Measurements from ENCODE around the gene MSRB2. TPM values are rescaled to one million over a fixed set of nuclear protein-coding genes. Genes with fewer than 3 reads are reported as not detected.

MSRB2 gene
- total RNA-seq, 3 donors from 2014 or later = 35.1 to 49.8 (median 48.4) TPM

GRCh38 chr10:23110722-23111516 lies 15.5 kb downstream of the MSRB2 start:
- intact Hi-C loops (cut with DNase I, micrococcal nuclease) = no loop called here
- TF ChIP-seq CTCF (IDR thresholded peaks at IDR 0.05) = no peak
- Histone ChIP-seq H3K36me3 (ENCODE audit: low read depth) (no peaks in the 10 kb centered on the region), H3K4me3 (no peak overlapping the region), H3K4me1 (ENCODE audit: low read depth) (no peaks in the 10 kb centered on the region), H3K9me3 (no peaks in the 10 kb centered on the region)
- DNase-seq = no peak
- ATAC-seq = no peak

- ATAC-seq = no peak
These were observed 16.3 kb downstream of the MSRB2 start for GRCh38 chr10:23111517-23112286.

GRCh38 chr10:23114228-23114850 lies 19.0 kb downstream of the MSRB2 start:
- Histone ChIP-seq H3K4me3 (no peak overlapping the region), H3K4me1 (ENCODE audit: low read depth) (no peaks in the 10 kb centered on the region), H3K36me3 (ENCODE audit: low read depth) (no peaks in the 10 kb centered on the region), H3K9me3 (no peaks in the 10 kb centered on the region)
- ATAC-seq (no peak), DNase-seq (no peak)
- intact Hi-C loops (cut with DNase I, micrococcal nuclease) = no loop called here
- no peak for TF ChIP-seq CTCF (IDR thresholded peaks at IDR 0.05)

More at GRCh38 chr10:23111517-23112286, 16.3 kb downstream of the MSRB2 start:
- no peak for DNase-seq
- H3K4me3 ChIP-seq = no peak overlapping the region
- no peaks in the 10 kb centered on the region for H3K36me3 ChIP-seq (ENCODE audit: low read depth)
- no peaks in the 10 kb centered on the region for H3K4me1 ChIP-seq (ENCODE audit: low read depth)
- intact Hi-C loops (cut with DNase I, micrococcal nuclease) = no loop called here
- no peak for TF ChIP-seq CTCF (IDR thresholded peaks at IDR 0.05)
- no peaks in the 10 kb centered on the region for H3K9me3 ChIP-seq

- no peak for TF ChIP-seq CTCF (IDR thresholded peaks at IDR 0.05)
- ATAC-seq (no peak), DNase-seq (no peak)
- no peak overlapping the region for H3K4me3 ChIP-seq
- intact Hi-C loops (cut with DNase I, micrococcal nuclease) = no loop called here
- peaks cover 5% of the 10 kb centered on the region for H3K36me3 ChIP-seq (ENCODE audit: low read depth)
- no peaks in the 10 kb centered on the region for H3K9me3 ChIP-seq
- H3K4me1 ChIP-seq (ENCODE audit: low read depth) = no peaks in the 10 kb centered on the region
These were observed 21.3 kb downstream of the MSRB2 start for GRCh38 chr10:23116486-23117205.
